Activated CD4-positive, alpha-beta T cell treated with anti-CD3 and anti-CD28 coated beads, Interleukin-2, amount 50 U/mL, for 4 hours (primary cell): ENCODE measurements around the gene GPD1.
"Not testable (repeated sequence)": the region's sequence is repeated elsewhere in the genome, so short reads cannot be mapped to it uniquely, and the experiment has no call there.

Experiments used
- DNase-seq, 2 experiments: peaks; one replicate each; pipeline ENCODE4 v3.0.0-alpha.2; 2020

The GPD1 gene

GRCh38 chr12:50132505-50133135 lies 28.8 kb downstream of the GPD1 start:
- DNase-seq, result no peak

GRCh38 chr12:50142993-50143392 lies 39.2 kb downstream of the GPD1 start:
- DNase-seq, result no peak

GRCh38 chr12:50145439-50145838 lies 41.6 kb downstream of the GPD1 start:
- DNase-seq, result no peak

GRCh38 chr12:50147281-50147680 lies 43.5 kb downstream of the GPD1 start:
- no peak for DNase-seq

GRCh38 chr12:50148011-50148410 lies 44.2 kb downstream of the GPD1 start:
- DNase-seq, result not testable (repeated sequence)

- DNase-seq, result no peak
Measured at GRCh38 chr12:50149311-50149710, 45.5 kb downstream of the GPD1 start.

- DNase-seq, result no peak
Measured at GRCh38 chr12:50151047-50151687, 47.4 kb downstream of the GPD1 start.

GRCh38 chr12:50154947-50155346 lies 51.1 kb downstream of the GPD1 start:
- DNase-seq, result not testable (repeated sequence)

- no peak for DNase-seq
Measured at GRCh38 chr12:50156641-50157040, 52.8 kb downstream of the GPD1 start.

GRCh38 chr12:50157259-50157658 lies 53.5 kb downstream of the GPD1 start:
- no peak for DNase-seq

GRCh38 chr12:50160643-50161042 lies 56.8 kb downstream of the GPD1 start:
- no peak for DNase-seq
